Subcutaneous adipose tissue (tissue), 4 donors: ENCODE data around the gene GANC. TPM values are rescaled to one million over a fixed set of nuclear protein-coding genes. Genes with fewer than 3 reads are reported as not detected.

ENCODE experiments used
- CTCF ChIP-seq: fragments of 450-650 bp; IDR thresholded peaks from one replicate; pipeline ENCODE4 v1.5.1; 2016; ENCODE audit warnings: low read depth, mild to moderate bottlenecking, control low read depth, antibody characterized with exemption, moderate library complexity
- total RNA-seq, 4 donors: library from RNA; depleted of rRNA; stranded (reverse); fragments of >200 nt; gene quantifications; one replicate each; pipeline ENCODE4 v1.1.0, GENCODE V29; 2016

The GANC gene
- total RNA-seq, 4 donors from 2014 or later = 26.1 to 42.0 (median 35.3) TPM

- TF ChIP-seq CTCF = no peak
These were observed 133.0 kb downstream of the GANC start for GRCh38 chr15:42405863-42406482.

Other genes starting within 250 kb of the GANC start
- under 1 TPM in 1 of 4 donors, not detected in 3; 0.57 TPM for gene PLA2G4D, start 178.6 kb upstream of the GANC start, total RNA-seq
- gene PLA2G4F, start 116.6 kb upstream of the GANC start, total RNA-seq = not detected
- gene VPS39, start 64.9 kb upstream of the GANC start, total RNA-seq = 100 to 1,000 TPM in 3 of 4 donors, 10 to 100 TPM in 1; 91.3 to 168 (median 147) TPM
- gene TMEM87A, start 232 bp downstream of the GANC start, total RNA-seq = 10 to 100 TPM; 47.1 to 63.1 (median 57.0) TPM
- 10 to 100 TPM in 3 of 4 donors, 1 to 10 TPM in 1; 8.2 to 22.4 (median 13.6) TPM for gene CAPN3, start 86.3 kb downstream of the GANC start, total RNA-seq
- 100 to 1,000 TPM; 109 to 166 (median 156) TPM for gene ZNF106, start 217.9 kb downstream of the GANC start, total RNA-seq
- 10 to 100 TPM; 76.5 to 98.6 (median 97.2) TPM for gene SNAP23, start 222.4 kb downstream of the GANC start, total RNA-seq